Pancreas (tissue), 10 donors: ENCODE data around the gene NUMBL. TPM values are rescaled to one million over a fixed set of nuclear protein-coding genes. Genes with fewer than 3 reads are reported as not detected.

ENCODE experiments used
- ATAC-seq, 4 donors: fragments of 200-7000 bp; cut with Tn5 transposase; one replicate each; pipeline versions ENCODE4 v1.8.0 to v1.9.1; 2020; ENCODE audit warnings: mild to moderate bottlenecking in 4 of 4, moderate library complexity in 4 of 4
- DNase-seq, 6 donors: peaks; one replicate each; pipeline ENCODE4 v3.0.0-alpha.2; 2020
- FAIRE-seq: peaks from 2 replicates; lab custom pipeline; 2012; peaks lifted over from hg19 to GRCh38; lab: Jason Lieb, UNC
- H3K27ac ChIP-seq, 4 donors: fragments of 200-600 bp; sonication (generic); 1 replicate in 3 of 4; 2 replicates in 1 of 4; pipeline versions ENCODE4 v1.5.0 to v1.8.0; 2020
- H3K27me3 ChIP-seq, 4 donors: fragments of 200-600 bp; one replicate each; pipeline ENCODE4 v1.8.0; 2021
- H3K36me3 ChIP-seq, 3 donors: fragments of 200-600 bp; sonication (generic) in 1 of 3; one replicate each; pipeline versions ENCODE4 v1.5.0 to v1.8.0; 2020 to 2021
- H3K4me1 ChIP-seq, 3 donors: fragments of 200-600 bp; one replicate each; pipeline ENCODE4 v1.8.0; 2021
- H3K4me3 ChIP-seq, 4 donors: fragments of 200-600 bp; sonication (generic) in 2 of 4; one replicate each; pipeline versions ENCODE4 v1.5.0 to v1.8.0; 2020 to 2021
- H3K9me3 ChIP-seq, 4 donors: fragments of 200-600 bp; one replicate each; pipeline ENCODE4 v1.8.0; 2021
- WGBS, 2 donors: extraction: QIAGEN DNeasy Blood & Tissue Kit; methylation state at CpG; one replicate each; pipeline ENCODE4 v1.1.7; 2013; 5-methylcytosine and 5-hydroxymethylcytosine counted together
- intact Hi-C, 3 donors: fragments of 100-400 bp; cut with DNase I; formaldehyde crosslinking; loops; one replicate each; pipeline versions ENCODE4 v1.11.1 to v1.14.2; 2022
- polyA plus RNA-seq, 2 donors: library from polyadenylated mRNA; stranded (reverse); fragments of 200-250 nt; gene quantifications; one replicate each; pipeline ENCODE4 v1.2.3, GENCODE V29; 2013
- total RNA-seq, 6 donors: library from RNA; stranded (reverse); fragmentation: NEBNext Ultra II Directional in 4 of 6; extraction: Animal tissue kit (Norgen Biotek cat#: 25700) in 4 of 6; gene quantifications; one replicate each; pipeline versions ENCODE4 v1.2.1 to v1.2.4, GENCODE V29; 2021 to 2023
- TF ChIP-seq, protein P1 (sequence below), 4 donors: fragments of 200-600 bp; sonication (generic) in 3 of 4; IDR thresholded peaks; one replicate each; pipeline versions ENCODE4 v1.5.0 to v1.8.0; 2021; ENCODE audit warnings: antibody characterized with exemption in 4 of 4
- donor health status: healthy with polysubstance abuse.
- donor health status: DM: no; HTN: no; CAD: no; lungs with moderate emphysema.
- donor health status: DM: no; HTN: no; CAD: no.
- donor health status: control.
- donor health status: control.
- donor health status: Bipolar disorder and iron deficiency.
- donor health status: DM: yes; HTN: yes; CAD: no.
- donor health status: DM: no; HTN: no; CAD: no.
- donor health status: DM: no; HTN: no; CAD: no.
- donor health status: DM: yes; HTN: yes; CAD: no.

Gene NUMBL
- total and polyA plus RNA-seq, 8 donors: 3.2 to 19.1 (median 8.7) TPM

DNA sequence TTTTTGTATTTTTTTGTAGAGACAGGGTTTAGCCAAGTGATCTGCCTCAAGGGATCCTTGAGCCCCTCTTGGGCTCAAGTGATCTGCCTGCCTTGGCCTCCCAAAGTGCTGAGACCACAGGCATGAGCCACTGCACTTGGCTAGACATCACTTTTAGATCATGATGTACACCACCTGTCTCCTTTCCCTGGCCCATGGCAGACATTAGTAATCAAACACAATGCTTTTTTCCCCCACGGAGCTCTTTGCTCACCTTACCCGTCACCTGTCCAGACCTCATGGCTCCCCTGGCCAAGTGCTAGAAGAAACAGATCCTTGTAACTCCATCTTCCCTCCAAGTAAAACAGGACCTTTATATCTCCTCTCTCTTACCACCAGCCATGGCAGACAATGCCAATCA lies 18.4 kb downstream of the NUMBL start:
- 66 to 69% methylated on average over 2 of the region's 2 CpGs for WGBS, 2 donors
- no peak for FAIRE-seq
- Histone ChIP-seq H3K36me3 (peaks cover 0 to 32% (median 2%) of the 10 kb centered on the region in 3 donors), H3K9me3 (no peaks in the 10 kb centered on the region), H3K27me3 (no peaks in the 10 kb centered on the region), H3K27ac (no peak overlapping the region), H3K4me1 (no peaks in the 10 kb centered on the region), H3K4me3 (no peak overlapping the region)
- ATAC-seq: no peak
- TF ChIP-seq, protein P1, sequence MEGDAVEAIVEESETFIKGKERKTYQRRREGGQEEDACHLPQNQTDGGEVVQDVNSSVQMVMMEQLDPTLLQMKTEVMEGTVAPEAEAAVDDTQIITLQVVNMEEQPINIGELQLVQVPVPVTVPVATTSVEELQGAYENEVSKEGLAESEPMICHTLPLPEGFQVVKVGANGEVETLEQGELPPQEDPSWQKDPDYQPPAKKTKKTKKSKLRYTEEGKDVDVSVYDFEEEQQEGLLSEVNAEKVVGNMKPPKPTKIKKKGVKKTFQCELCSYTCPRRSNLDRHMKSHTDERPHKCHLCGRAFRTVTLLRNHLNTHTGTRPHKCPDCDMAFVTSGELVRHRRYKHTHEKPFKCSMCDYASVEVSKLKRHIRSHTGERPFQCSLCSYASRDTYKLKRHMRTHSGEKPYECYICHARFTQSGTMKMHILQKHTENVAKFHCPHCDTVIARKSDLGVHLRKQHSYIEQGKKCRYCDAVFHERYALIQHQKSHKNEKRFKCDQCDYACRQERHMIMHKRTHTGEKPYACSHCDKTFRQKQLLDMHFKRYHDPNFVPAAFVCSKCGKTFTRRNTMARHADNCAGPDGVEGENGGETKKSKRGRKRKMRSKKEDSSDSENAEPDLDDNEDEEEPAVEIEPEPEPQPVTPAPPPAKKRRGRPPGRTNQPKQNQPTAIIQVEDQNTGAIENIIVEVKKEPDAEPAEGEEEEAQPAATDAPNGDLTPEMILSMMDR (IDR thresholded peaks at IDR 0.05): no peak
- no peak for DNase-seq
- intact Hi-C loops: no loop called here

DNA sequence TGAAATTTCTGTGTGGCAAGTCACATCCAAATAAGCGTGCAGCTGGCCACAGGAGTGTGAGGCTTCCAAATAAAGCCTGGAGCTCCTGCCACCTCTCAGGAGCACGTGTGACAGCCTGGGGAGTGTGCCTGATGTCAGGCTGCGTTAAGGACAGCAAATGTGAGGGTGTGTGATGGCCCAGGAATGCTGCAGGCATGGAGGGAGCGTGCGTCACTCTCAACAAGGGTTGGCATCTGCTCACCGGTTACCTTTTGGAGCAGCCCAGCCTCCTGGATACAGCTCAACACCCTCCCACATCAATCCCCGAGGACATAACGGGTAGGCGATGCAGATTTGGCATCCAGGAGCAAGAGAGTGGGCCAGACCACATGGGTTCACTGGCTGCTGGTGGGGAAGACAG lies 19.0 kb downstream of the NUMBL start:
- 81 to 86% methylated on average over 9 of the region's 9 CpGs for WGBS, 2 donors
- DNase-seq (no peak), ATAC-seq (no peak), FAIRE-seq (no peak)
- Histone ChIP-seq H3K4me1 (no peaks in the 10 kb centered on the region), H3K9me3 (no peaks in the 10 kb centered on the region), H3K27me3 (no peaks in the 10 kb centered on the region), H3K4me3 (no peak overlapping the region), H3K27ac (no peak overlapping the region), H3K36me3 (peaks cover 0 to 32% (median 2%) of the 10 kb centered on the region in 3 donors)
- intact Hi-C loops: no loop called here
- TF ChIP-seq, protein P1 (IDR thresholded peaks at IDR 0.05): no peak

DNA sequence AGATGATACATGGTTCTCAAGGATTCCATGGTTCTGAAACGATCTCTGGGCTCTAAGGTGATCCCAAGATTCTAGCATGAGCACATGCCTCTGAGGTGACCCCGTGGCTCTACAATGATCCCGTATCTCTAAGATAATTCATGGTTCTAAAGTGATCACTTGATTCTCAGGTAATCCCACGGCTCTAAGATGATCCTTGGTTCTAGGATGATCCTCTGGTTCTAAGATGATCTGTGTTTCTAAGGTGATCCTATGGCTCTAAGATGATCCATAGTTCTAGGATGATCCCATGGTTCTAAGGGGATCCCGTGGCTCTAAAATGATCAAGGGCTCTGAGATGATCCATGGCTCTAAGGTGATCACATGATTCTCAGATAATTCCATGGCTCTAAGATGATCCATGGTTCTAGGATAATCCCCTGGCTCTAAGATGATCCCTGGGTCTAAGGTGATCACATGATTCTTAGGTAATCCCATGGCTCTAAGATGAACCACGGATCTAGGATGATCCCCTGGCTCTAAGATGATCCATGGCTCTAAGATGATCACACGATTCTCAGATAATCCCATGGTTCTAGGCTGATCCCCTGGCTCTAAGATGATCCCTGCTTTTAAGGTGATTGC lies 21.3 kb downstream of the NUMBL start:
- TF ChIP-seq, protein P1 (IDR thresholded peaks at IDR 0.05): no peak
- H3K36me3 ChIP-seq: peaks cover 0 to 32% (median 2%) of the 10 kb centered on the region in 3 donors
- no peaks in the 10 kb centered on the region for H3K4me1 ChIP-seq
- no peak for DNase-seq
- FAIRE-seq: no peak
- H3K4me3 ChIP-seq: no peak overlapping the region
- no peaks in the 10 kb centered on the region for H3K9me3 ChIP-seq
- no peak for ATAC-seq
- intact Hi-C loops: loop anchor here (10.0 kb wide), 3 partner anchors 146 to 476 kb away; no protein-coding TSS in a partner anchor
- WGBS, 2 donors: 81 to 82% methylated on average over 7 of the region's 7 CpGs
- H3K27ac ChIP-seq: no peak overlapping the region
- H3K27me3 ChIP-seq: no peaks in the 10 kb centered on the region

DNA sequence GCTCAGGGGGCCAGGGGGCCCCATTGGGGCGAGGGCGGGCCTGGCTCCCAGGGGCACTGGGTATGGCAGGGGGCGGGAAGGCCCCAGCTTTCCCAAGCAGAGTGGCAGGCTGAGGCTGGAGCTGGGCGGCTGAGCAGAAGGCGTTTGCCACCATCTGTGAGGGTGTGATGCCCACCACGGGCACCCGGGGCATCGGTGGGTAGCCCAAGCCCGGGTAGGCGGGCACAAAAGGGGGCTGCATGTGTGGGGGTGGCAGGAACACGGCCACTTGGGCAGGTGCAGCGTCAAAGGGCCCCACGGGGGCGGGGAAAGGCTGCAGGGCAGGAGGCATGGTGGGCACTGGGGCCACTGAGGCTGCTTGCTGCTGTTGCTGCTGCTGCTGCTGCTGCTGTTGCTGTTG lies 22.8 kb downstream of the NUMBL start:
- TF ChIP-seq, protein P1 (IDR thresholded peaks at IDR 0.05): no peak
- intact Hi-C loops: loop anchor here (10.0 kb wide), 3 partner anchors 147 to 477 kb away; no protein-coding TSS in a partner anchor

DNA sequence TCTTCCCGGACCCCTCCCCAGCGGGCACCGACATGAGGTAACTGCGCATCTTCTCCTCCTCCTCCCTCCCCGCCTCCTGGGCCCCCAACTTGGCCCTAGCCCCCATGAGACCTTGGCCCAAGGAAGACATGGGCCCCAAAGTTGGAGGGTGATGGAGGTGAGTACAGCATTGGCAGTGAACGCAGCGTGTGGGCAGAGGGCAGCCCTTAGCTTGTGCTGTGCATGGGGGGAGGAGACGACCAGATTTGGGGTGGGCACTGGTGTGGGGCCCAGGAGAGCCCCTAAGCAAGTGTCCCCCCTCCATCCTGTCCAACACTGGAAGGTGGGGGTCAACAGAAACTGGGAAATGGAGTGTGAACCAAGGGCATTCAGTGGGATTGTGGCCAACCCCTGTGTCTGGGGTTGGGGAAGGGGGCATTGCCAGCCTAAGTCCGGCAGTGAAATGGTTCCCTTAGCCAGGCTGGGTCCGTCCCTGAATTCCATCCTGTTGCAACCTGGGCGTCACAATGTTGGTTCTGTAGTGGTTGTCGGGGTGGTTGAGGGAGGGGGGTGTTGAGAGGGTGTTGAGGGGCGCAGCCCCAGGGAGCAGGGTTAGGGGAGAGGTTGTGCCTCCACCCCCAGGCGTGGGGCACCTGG lies 23.5 kb downstream of the NUMBL start:
- intact Hi-C loops: loop anchor here (10.0 kb wide), 3 partner anchors 148 to 478 kb away; no protein-coding TSS in a partner anchor
- no peak for FAIRE-seq

More for the DNA sequence above, 22.8 kb downstream of the NUMBL start:
- no peak for ATAC-seq
- H3K9me3 ChIP-seq: no peaks in the 10 kb centered on the region
- FAIRE-seq: no peak
- peaks cover 0 to 23% (median 2%) of the 10 kb centered on the region in 3 donors for H3K36me3 ChIP-seq
- DNase-seq: no peak
- H3K27ac ChIP-seq: no peak overlapping the region
- no peaks in the 10 kb centered on the region for H3K4me1 ChIP-seq
- no peaks in the 10 kb centered on the region for H3K27me3 ChIP-seq
- WGBS, 2 donors: 90 to 92% methylated on average over 13 to 14 of the region's 14 CpGs
- no peak overlapping the region for H3K4me3 ChIP-seq

More for the DNA sequence above, 23.5 kb downstream of the NUMBL start:
- no peak for DNase-seq
- peaks cover 0 to 16% (median under 1%) of the 10 kb centered on the region in 3 donors for H3K36me3 ChIP-seq
- no peaks in the 10 kb centered on the region for H3K27me3 ChIP-seq
- no peaks in the 10 kb centered on the region for H3K9me3 ChIP-seq
- no peak overlapping the region for H3K4me3 ChIP-seq
- no peak overlapping the region for H3K27ac ChIP-seq
- ATAC-seq: no peak
- TF ChIP-seq, protein P1 (IDR thresholded peaks at IDR 0.05): no peak
- no peaks in the 10 kb centered on the region for H3K4me1 ChIP-seq
- WGBS, 2 donors: 89 to 92% methylated on average over 14 of the region's 14 CpGs
